Activated CD4-positive, alpha-beta T cell treated with anti-CD3 and anti-CD28 coated beads, Interleukin-2, amount 10 ng/mL, durations not matched to agents 24 days and 14 days (primary cell): ENCODE measurements around the gene STRN. TPM values are rescaled to one million over a fixed set of nuclear protein-coding genes. Genes with fewer than 3 reads are reported as not detected.
A peak's percentile ranks its signal among the peaks of the same experiment; 100 is the strongest.
"Not testable (repeated sequence)": the region's sequence is repeated elsewhere in the genome, so short reads cannot be mapped to it uniquely, and the experiment has no call there.

Source experiments
- DNase-seq: peaks from one replicate; pipeline ENCODE4 v3.0.0; 2022
- H3K27ac Mint-ChIP-seq: one replicate; pipeline ENCODE4 v1.8.0; 2022; ENCODE audit warnings: mild to moderate bottlenecking, mixed read lengths
- H3K27me3 Mint-ChIP-seq: one replicate; pipeline ENCODE4 v1.8.0; 2022; ENCODE audit warnings: mixed read lengths
- H3K36me3 Mint-ChIP-seq: one replicate; pipeline ENCODE4 v1.8.0; 2022; ENCODE audit warnings: low read depth, mild to moderate bottlenecking, mixed read lengths
- H3K4me1 Mint-ChIP-seq: one replicate; pipeline ENCODE4 v1.8.0; 2021; ENCODE audit warnings: mixed read lengths
- H3K4me3 Mint-ChIP-seq: one replicate; pipeline ENCODE4 v1.8.0; 2022; ENCODE audit warnings: mild to moderate bottlenecking, moderate library complexity, mixed read lengths
- H3K9me3 Mint-ChIP-seq: one replicate; pipeline ENCODE4 v1.8.0; 2021; ENCODE audit warnings: mixed read lengths
- intact Hi-C: fragments of 100-400 bp; cut with micrococcal nuclease; formaldehyde crosslinking; loops from one replicate; pipeline ENCODE4 v1.15.1; 2023
- total RNA-seq: library from RNA; stranded (reverse); gene quantifications from 2 replicates; pipeline ENCODE4 v1.2.3, GENCODE V29; 2022

Gene STRN
- total RNA-seq, 1 donor from 2014 or later = 27.0 TPM

DNA sequence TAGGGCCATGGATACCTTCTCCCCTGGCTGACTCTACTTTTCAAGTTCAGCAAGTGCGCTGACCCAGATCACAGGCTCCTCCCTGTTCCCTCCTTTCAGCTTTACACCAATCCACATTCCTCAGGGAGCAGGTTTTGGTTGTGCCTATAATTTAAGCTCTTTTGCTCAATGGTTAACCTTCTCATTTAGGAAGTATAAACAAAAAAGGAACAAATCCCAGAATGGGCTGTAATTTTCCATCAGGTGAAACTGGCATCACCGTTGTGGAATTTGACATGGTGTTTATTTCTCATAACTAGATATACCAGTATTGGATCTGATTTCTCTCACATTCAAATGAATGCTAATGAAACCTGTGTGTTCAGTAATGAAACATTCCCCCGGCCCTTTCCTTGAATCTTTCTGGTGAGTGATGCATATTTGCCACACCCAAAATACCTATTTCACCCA is 13.6 kb downstream of the STRN start:
- DNase-seq = peak; percentile 18
- Mint-ChIP-seq H3K4me3 (no peak overlapping the region), H3K9me3 (no peaks in the 10 kb centered on the region), H3K27me3 (no peaks in the 10 kb centered on the region), H3K36me3 (peaks cover 6% of the 10 kb centered on the region), H3K4me1 (peaks cover 15% of the 10 kb centered on the region), H3K27ac (no peak overlapping the region)
- intact Hi-C loops = no loop called here

DNA sequence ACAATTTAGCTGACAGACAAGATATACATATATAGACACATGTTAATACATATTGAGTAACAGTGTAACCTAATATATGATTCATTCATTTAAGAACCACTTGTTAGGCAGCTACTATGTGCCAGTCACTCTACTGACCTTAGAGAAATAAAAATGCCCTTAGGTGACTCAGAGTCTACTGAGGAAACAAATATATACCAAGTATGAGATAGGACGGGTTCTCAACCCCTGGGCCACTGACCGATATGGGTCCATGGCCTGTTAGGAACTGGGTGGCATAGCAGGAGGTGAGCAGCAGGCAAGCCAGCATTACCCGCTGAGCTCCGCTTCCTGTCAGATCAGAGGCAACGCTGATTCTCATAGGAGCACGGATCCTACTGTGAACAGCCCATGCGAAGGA is 14.8 kb downstream of the STRN start:
- H3K27me3 Mint-ChIP-seq = no peaks in the 10 kb centered on the region
- peaks cover 13% of the 10 kb centered on the region for H3K4me1 Mint-ChIP-seq
- intact Hi-C loops = no loop called here
- H3K36me3 Mint-ChIP-seq = peaks cover 6% of the 10 kb centered on the region
- DNase-seq = peak; percentile 52
- H3K4me3 Mint-ChIP-seq = no peak overlapping the region
- H3K27ac Mint-ChIP-seq = no peak overlapping the region
- no peaks in the 10 kb centered on the region for H3K9me3 Mint-ChIP-seq

DNA sequence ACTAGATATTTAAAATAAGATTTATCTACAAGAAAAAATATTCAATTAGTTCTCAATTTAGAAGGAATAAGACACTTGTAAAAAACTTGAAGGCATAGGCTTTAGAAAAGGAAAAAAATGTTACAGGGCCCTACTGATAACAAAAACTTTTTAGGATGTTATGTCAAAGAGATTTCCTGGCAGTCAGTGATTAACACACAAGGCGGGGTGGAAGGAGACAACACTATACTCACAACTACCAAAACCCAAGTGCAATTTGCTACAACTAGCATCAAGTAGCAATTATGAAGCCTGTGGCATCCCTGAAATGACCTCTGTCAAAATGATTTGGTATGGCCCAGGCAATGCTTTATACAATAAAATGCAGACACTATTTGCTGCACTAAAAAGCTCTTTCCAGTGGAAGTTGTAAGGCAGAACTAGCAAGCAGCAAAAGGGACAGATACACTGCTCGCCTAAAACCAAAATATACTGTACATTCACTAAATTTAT is 15.3 kb downstream of the STRN start:
- no peaks in the 10 kb centered on the region for H3K27me3 Mint-ChIP-seq
- intact Hi-C loops = no loop called here

DNA sequence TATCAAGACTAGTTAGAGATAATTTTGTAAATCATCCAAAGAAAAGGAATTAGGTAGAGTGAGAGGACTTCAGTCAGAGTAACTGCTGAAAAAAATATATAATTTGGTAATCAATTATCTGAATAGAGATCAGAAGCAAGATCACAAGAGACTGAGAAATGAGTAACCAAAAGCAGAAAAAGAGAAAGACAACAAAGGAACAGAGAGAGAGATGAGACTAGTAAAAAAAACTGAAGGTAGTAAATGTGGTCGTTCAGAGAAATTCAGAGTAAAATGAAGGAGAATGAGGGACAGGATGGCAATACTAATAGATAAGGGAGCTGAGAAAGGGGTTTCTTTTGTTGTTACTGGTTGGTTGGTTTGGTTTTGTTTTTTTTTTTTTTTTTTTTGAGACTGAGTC is 16.5 kb downstream of the STRN start:
- Mint-ChIP-seq H3K27me3 (no peaks in the 10 kb centered on the region), H3K4me3 (no peak overlapping the region), H3K9me3 (no peaks in the 10 kb centered on the region), H3K27ac (no peak overlapping the region), H3K4me1 (peaks cover 10% of the 10 kb centered on the region), H3K36me3 (peaks cover 6% of the 10 kb centered on the region)
- intact Hi-C loops = no loop called here
- DNase-seq = no peak

More for the DNA sequence above, 15.3 kb downstream of the STRN start:
- H3K4me3 Mint-ChIP-seq = no peak overlapping the region
- H3K4me1 Mint-ChIP-seq = peaks cover 13% of the 10 kb centered on the region
- peak; percentile 39 for DNase-seq
- H3K36me3 Mint-ChIP-seq = peaks cover 6% of the 10 kb centered on the region
- H3K9me3 Mint-ChIP-seq = no peaks in the 10 kb centered on the region
- H3K27ac Mint-ChIP-seq = no peak overlapping the region

DNA sequence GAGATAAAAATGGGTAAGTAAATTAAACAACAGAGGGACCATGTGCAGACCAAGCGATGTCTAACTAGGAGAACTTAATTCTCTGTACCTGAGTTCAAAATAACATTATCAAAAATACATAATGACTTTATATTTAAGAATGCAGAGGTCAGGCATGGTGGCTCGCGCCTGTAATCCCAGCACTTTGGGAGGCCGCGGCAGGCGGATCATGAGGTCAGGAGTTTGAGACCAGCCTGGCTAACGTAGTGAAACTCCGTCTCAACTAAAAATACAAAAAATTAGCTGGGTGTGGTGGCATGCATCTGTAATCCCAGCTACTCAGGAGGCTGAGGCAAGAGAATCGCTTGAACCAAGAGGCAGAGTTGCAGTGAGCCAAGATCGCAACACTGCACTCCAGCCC is 21.1 kb downstream of the STRN start:
- H3K9me3 Mint-ChIP-seq, H3K27me3 Mint-ChIP-seq, H3K36me3 Mint-ChIP-seq, intact Hi-C loops, H3K4me3 Mint-ChIP-seq, H3K27ac Mint-ChIP-seq, H3K4me1 Mint-ChIP-seq: not testable (repeated sequence)
- DNase-seq = peak; percentile 18

DNA sequence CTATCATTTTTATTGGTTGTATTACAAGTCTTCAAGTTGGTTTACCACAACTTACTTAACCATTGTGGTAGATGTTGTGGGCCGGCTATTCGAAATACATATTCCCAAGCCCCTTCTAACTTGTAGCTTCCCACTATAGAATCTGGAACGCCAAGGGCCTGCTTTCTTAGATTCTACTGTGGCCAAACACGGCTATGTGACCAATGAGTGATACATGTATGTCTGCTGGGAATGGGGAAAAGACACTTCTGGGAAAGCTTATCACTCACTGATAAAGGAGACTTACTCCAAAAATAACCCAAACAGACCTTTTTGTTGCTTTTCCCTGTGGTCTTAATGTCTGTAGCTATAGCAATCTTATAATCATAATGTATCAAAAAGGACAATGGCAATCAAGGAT is 24.5 kb downstream of the STRN start:
- DNase-seq = no peak
- intact Hi-C loops = no loop called here
- H3K4me3 Mint-ChIP-seq = no peak overlapping the region
- H3K4me1 Mint-ChIP-seq = no peaks in the 10 kb centered on the region
- no peaks in the 10 kb centered on the region for H3K9me3 Mint-ChIP-seq
- no peaks in the 10 kb centered on the region for H3K27me3 Mint-ChIP-seq
- no peak overlapping the region for H3K27ac Mint-ChIP-seq
- H3K36me3 Mint-ChIP-seq = peaks cover 3% of the 10 kb centered on the region

DNA sequence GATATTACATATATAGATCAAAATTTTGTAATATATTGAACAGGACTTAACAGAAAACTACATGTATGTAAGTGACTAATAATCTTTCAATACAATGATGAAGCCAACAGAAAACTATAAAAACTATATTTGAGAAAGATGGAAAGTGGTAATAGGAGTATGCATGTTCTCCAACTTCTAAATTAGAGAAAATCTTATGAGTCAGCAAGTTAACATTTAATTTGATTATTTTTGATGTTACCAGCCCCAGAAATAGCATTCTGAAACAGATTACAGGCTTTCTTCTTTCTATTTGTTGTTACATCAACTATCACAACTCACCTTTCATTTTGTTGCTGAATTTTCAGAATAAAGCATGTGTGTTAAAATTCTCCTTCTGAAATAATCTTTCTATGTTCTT is 29.8 kb downstream of the STRN start:
- H3K9me3 Mint-ChIP-seq, H3K27me3 Mint-ChIP-seq, H3K4me3 Mint-ChIP-seq, DNase-seq, H3K4me1 Mint-ChIP-seq, H3K36me3 Mint-ChIP-seq, H3K27ac Mint-ChIP-seq, intact Hi-C loops: not testable (repeated sequence)

DNA sequence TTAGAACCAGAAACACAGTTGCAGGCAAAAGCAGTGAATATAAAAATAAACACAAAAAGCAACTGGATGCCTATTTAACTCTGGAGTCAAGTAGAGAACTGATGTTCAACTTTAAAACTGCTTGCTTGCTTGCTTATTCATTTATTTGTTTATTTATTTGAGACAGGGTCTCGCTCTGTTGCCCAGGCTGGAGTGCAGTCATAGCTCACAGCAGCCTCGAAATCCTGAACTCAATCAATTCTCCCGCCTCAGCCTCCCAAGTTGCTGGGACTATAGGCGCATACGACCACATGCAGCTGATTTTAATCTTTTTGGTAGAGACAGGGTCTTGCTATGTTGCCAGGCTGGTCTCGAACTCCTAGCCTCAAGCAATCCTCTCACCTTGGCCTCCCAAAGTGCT is 34.6 kb downstream of the STRN start:
- H3K4me3 Mint-ChIP-seq, H3K27me3 Mint-ChIP-seq, H3K9me3 Mint-ChIP-seq, H3K4me1 Mint-ChIP-seq, H3K27ac Mint-ChIP-seq, DNase-seq, intact Hi-C loops, H3K36me3 Mint-ChIP-seq: not testable (repeated sequence)

DNA sequence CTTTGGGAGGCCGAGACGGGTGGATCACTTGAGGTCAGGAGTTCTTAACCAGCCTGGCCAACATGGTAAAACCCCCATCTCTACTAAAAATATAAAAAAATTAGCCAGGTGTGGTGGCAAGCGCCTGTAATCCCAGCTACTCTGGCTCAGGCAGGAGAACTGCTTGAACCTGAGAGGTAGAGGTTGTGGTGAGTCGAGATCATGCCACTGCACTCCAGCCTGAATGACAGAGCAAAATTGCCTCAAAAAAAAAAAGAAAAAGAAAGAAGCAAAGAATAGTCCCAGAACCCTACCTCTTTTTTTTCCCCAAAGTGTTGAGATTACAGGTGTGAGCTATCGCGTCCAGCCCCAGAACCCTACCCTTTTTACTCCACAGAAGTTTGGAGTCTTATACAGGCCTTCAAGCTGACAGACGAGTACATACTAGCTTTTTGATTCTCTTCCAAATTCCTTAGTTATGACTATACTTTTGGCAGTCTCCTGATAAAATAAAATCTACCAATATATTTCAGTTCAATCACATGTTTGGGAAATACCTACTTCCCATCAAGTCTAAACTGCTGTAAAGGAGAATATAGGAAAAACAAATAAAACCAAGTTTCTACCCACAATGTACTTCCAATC is 35.4 kb downstream of the STRN start:
- H3K36me3 Mint-ChIP-seq, H3K9me3 Mint-ChIP-seq, intact Hi-C loops, H3K4me3 Mint-ChIP-seq, H3K27me3 Mint-ChIP-seq, DNase-seq, H3K27ac Mint-ChIP-seq, H3K4me1 Mint-ChIP-seq: not testable (repeated sequence)

DNA sequence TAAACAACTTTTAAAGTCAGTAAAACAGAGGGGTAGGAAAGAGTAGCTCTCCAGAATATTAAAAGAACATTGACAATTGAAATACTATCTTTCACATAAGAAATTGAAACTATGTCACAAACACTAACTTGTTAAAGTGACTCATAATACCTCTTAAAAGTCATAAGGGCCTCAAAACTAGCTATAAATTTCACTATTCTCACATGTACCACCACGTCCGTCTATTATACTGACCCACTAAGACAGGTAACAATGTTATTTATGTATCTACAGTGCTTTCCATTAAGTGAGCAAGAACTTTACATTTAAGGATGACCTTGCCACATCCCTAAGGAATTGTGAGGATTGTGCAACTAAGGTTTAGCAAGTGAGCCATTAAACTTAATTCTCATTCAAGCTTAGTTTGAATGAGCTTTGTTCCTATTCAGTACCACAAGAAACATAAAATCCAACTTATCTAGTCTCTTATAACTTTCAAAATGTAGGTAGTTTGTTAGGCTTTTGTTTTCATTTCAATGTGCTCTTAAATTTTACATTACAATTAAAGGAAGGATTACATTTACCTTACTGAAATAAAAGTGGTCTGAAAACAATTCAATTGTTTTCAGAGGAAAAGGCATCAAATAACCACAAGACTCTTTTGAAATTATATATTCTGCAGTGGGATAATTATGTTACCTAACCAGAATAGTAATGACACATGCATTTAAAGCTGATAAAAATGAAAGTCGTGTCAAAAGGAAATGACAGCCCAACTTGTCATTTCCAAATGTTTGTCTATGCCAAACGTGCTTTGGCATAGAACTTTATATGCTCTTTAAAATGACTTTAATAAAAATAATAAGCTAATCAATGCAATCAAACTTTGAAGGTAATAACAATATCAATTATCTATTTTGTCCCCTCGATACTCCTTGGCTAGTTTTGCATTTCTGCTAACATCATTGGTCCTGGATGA is 39.9 kb downstream of the STRN start:
- Mint-ChIP-seq H3K4me3 (peak overlapping the region; percentile 65), H3K27ac (peak overlapping the region; percentile 68), H3K4me1 (peaks cover 20% of the 10 kb centered on the region), H3K36me3 (peaks cover 14% of the 10 kb centered on the region)
- intact Hi-C loops, H3K27me3 Mint-ChIP-seq, DNase-seq, H3K9me3 Mint-ChIP-seq: not testable (repeated sequence)

DNA sequence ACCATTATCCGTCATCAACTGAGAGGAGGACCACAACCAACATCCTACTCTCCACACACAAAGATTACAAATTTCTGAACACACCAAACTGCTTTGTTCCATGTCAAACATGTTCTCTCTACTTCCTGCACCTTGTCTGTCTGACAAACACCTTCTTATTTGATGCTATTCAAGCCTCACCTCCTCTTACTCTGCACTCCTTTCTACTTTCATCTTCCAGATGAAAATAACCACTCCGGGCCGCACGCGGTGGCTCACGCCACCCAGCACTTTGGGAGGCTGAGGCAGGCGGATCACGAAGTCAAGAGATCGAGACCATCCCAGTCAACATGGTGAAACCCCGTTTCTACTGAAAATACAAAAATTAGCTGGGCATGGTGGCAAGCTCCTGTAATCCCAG is 43.7 kb downstream of the STRN start:
- Mint-ChIP-seq H3K36me3 (peaks cover 13% of the 10 kb centered on the region), H3K4me1 (peaks cover 23% of the 10 kb centered on the region), H3K4me3 (peak overlapping the region; percentile 6), H3K27ac (peak overlapping the region; percentile 74)
- DNase-seq, H3K9me3 Mint-ChIP-seq, H3K27me3 Mint-ChIP-seq: not testable (repeated sequence)
- intact Hi-C loops = loop anchor here (5.0 kb wide), 1 partner anchor 45 kb away; the partner anchor contains the start of gene STRN

DNA sequence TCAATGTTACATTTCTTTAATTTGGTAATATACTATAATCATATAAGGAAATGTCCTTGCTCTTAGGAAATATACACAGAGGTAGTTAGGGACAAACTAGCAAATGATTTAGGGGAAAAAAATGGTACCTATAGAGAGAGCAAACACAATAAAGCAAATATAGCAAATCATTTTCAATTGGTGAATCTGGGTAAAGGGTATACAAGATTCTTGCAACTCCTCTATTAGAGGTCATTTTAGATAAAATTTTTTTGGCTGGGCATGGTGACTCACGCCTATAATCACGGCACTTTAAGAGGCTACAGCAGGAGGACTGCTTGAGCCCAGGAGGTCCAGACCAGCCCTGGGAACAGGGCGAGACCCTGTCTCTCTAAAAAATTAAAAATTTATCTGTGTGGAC is 44.4 kb downstream of the STRN start:
- DNase-seq = no peak
- H3K27me3 Mint-ChIP-seq = no peaks in the 10 kb centered on the region
- peaks cover 13% of the 10 kb centered on the region for H3K36me3 Mint-ChIP-seq
- intact Hi-C loops = loop anchor here (5.0 kb wide), 1 partner anchor 45 kb away; the partner anchor contains the start of gene STRN
- H3K4me1 Mint-ChIP-seq = peaks cover 22% of the 10 kb centered on the region
- H3K27ac Mint-ChIP-seq = no peak overlapping the region
- H3K4me3 Mint-ChIP-seq = no peak overlapping the region
- H3K9me3 Mint-ChIP-seq = no peaks in the 10 kb centered on the region

DNA sequence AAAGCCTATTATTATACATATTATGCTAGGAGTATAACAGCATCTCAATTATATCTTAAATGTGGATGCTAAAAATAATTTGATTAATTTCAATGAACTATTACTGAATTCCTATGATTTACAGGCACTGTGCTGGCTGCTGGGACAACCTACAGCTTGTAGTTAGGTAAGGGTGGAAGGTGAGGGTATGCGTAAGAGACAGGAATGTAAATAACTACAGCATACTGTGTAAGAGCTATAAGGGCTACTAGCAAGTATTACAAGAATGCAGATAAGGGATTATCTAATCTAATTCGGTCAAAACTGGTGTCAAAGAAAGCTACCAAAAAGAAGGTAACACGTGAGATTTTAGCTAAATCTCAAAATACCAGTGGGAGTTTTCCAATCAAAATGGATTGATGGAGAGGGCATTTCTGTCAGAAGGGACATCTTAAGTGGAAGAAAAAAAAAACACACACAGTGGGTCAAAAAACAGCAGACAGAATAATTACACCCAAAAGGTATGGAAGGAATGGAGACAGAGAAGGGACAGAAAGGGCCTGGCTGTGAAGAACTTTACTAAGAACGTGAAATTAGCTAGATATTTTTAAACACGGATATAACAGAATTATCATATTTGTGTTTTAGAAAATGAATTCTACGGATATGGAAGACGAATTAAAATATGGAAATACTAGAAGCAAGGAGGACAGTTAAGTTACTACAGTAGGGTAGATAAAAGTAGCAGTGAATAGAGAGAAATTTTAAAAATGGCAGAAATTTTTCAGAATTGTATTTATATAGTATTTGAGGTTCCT is 47.1 kb downstream of the STRN start:
- intact Hi-C loops = loop anchor here (5.0 kb wide), 1 partner anchor 137 kb away; no protein-coding TSS in a partner anchor
- H3K4me1 Mint-ChIP-seq = peaks cover 12% of the 10 kb centered on the region
- no peak for DNase-seq
- peaks cover 10% of the 10 kb centered on the region for H3K36me3 Mint-ChIP-seq
- no peak overlapping the region for H3K27ac Mint-ChIP-seq
- H3K27me3 Mint-ChIP-seq = no peaks in the 10 kb centered on the region
- no peaks in the 10 kb centered on the region for H3K9me3 Mint-ChIP-seq
- no peak overlapping the region for H3K4me3 Mint-ChIP-seq
